Endodermal cell (in vitro differentiated cells): Measurements from ENCODE around the gene NLRP3. TPM values are rescaled to one million over a fixed set of nuclear protein-coding genes. Genes with fewer than 3 reads are reported as not detected.

Experiments used
- DNase-seq: peaks from one replicate; pipeline ENCODE4 v3.0.0-alpha.2; 2017
- H3K27ac ChIP-seq: 2 replicates; pipeline ENCODE4 v1.5.1; 2013; ENCODE audit warnings: mild to moderate bottlenecking, low read depth, low read length, moderate library complexity
- H3K27me3 ChIP-seq: 2 replicates; pipeline ENCODE4 v1.6.1; 2013; ENCODE audit warnings: mild to moderate bottlenecking, low read length, moderate library complexity; ENCODE audit not compliant: insufficient read depth, control insufficient read depth, poor library complexity, severe bottlenecking
- H3K36me3 ChIP-seq: 2 replicates; pipeline ENCODE4 v1.7.0; 2013; ENCODE audit warnings: mild to moderate bottlenecking, low read length, moderate library complexity; ENCODE audit not compliant: control insufficient read depth, insufficient read depth
- H3K4me1 ChIP-seq: one replicate; pipeline ENCODE4 v1.7.0; 2013; ENCODE audit warnings: low read length; ENCODE audit not compliant: control insufficient read depth, insufficient read depth
- H3K4me3 ChIP-seq: 2 replicates; pipeline ENCODE4 v1.5.1; 2013; ENCODE audit warnings: mild to moderate bottlenecking, low read length, moderate library complexity
- H3K9ac ChIP-seq: 2 replicates; pipeline ENCODE4 v1.6.1; 2013; ENCODE audit warnings: mild to moderate bottlenecking, low read length, moderate library complexity; ENCODE audit not compliant: poor library complexity, severe bottlenecking; ENCODE audit errors: extremely low read depth
- H3K9me3 ChIP-seq: 2 replicates; pipeline ENCODE4 v1.6.1; 2013; ENCODE audit warnings: mild to moderate bottlenecking, low read length, moderate library complexity; ENCODE audit not compliant: control insufficient read depth
- H3K27ac Mint-ChIP-seq: 2 replicates; pipeline ENCODE4 v1.8.0; 2020; ENCODE audit warnings: mixed read lengths
- H3K27me3 Mint-ChIP-seq: 2 replicates; pipeline ENCODE4 v1.8.0; 2021; ENCODE audit warnings: mild to moderate bottlenecking, mixed read lengths; ENCODE audit not compliant: insufficient read depth
- H3K36me3 Mint-ChIP-seq: 2 replicates; pipeline ENCODE4 v1.8.0; 2020; ENCODE audit warnings: low read depth, mixed read lengths
- H3K4me1 Mint-ChIP-seq: 2 replicates; pipeline ENCODE4 v1.8.0; 2020; ENCODE audit warnings: mixed read lengths
- H3K4me3 Mint-ChIP-seq: 2 replicates; pipeline ENCODE4 v1.8.0; 2020; ENCODE audit warnings: mild to moderate bottlenecking, moderate library complexity, mixed read lengths
- H3K9me3 Mint-ChIP-seq: 2 replicates; pipeline ENCODE4 v1.8.0; 2020; ENCODE audit warnings: mild to moderate bottlenecking, mixed read lengths
- CTCF ChIP-seq: fragments of 200-600 bp; sonication (generic); conservative IDR thresholded peaks from 2 replicates; pipeline ENCODE4 v1.5.0; 2021; ENCODE audit warnings: antibody characterized with exemption, mild to moderate bottlenecking
- WGBS, 2 experiments: methylation state at CpG; one replicate each; pipeline versions ENCODE4 v1.1.5 to v1.1.7; 2013; ENCODE audit warnings: missing lambda C conversion rate in 2 of 2, mixed read lengths in 1 of 2; ENCODE audit not compliant: insufficient coverage in 1 of 2, insufficient read length in 1 of 2; 5-methylcytosine and 5-hydroxymethylcytosine counted together
- total RNA-seq, 2 donors: library from RNA; stranded (reverse); fragmentation: NEBNext Ultra II Directional in 1 of 2; extraction: Animal tissue kit (Norgen Biotek cat#: 25700) in 1 of 2; gene quantifications; 2 replicates in 1 of 2; 3 replicates in 1 of 2; pipeline ENCODE4 v1.2.1, GENCODE V29; 2021

NLRP3 gene
- total RNA-seq, 2 donors from 2014 or later: 0.09 TPM; not detected in 1

- Mint-ChIP-seq H3K27me3 (no peaks in the 10 kb centered on the region), H3K27ac (no peak overlapping the region), H3K9me3 (peaks cover 5% of the 10 kb centered on the region), H3K36me3 (no peaks in the 10 kb centered on the region), H3K4me1 (peaks cover 3% of the 10 kb centered on the region), H3K4me3 (no peak overlapping the region)
- 54 to 64% methylated on average over 2 to 3 of the region's 3 CpGs for WGBS, 2 experiments
- no peak overlapping the region for H3K9ac ChIP-seq
- H3K36me3 ChIP-seq: no peaks in the 10 kb centered on the region
- no peak overlapping the region for H3K27ac ChIP-seq
- no peak for DNase-seq
- H3K4me3 ChIP-seq: no peak overlapping the region
- H3K27me3 ChIP-seq: no peaks in the 10 kb centered on the region
- peaks cover 15% of the 10 kb centered on the region for H3K9me3 ChIP-seq
- TF ChIP-seq CTCF: peak; percentile 65
- no peaks in the 10 kb centered on the region for H3K4me1 ChIP-seq
These were observed 15.3 kb upstream of the NLRP3 start for GRCh38 chr1:247400685-247401084.

GRCh38 chr1:247401310-247402119 lies 14.5 kb upstream of the NLRP3 start:
- Mint-ChIP-seq H3K27ac (no peak overlapping the region), H3K4me1 (peaks cover 3% of the 10 kb centered on the region)

GRCh38 chr1:247402120-247402675 lies 13.8 kb upstream of the NLRP3 start:
- Histone ChIP-seq H3K4me3 (no peak overlapping the region), H3K9me3 (peaks cover 15% of the 10 kb centered on the region), H3K27ac (no peak overlapping the region), H3K27me3 (no peaks in the 10 kb centered on the region), H3K9ac (no peak overlapping the region), H3K36me3 (no peaks in the 10 kb centered on the region), H3K4me1 (no peaks in the 10 kb centered on the region)
- Mint-ChIP-seq H3K4me3 (no peak overlapping the region), H3K4me1 (peaks cover 3% of the 10 kb centered on the region), H3K27ac (no peak overlapping the region), H3K36me3 (no peaks in the 10 kb centered on the region), H3K27me3 (no peaks in the 10 kb centered on the region), H3K9me3 (peaks cover 5% of the 10 kb centered on the region)
- whole genome bisulfite sequencing, 2 experiments: 85 to 90% methylated on average over 6 to 7 of the region's 7 CpGs
- TF ChIP-seq CTCF: no peak
- DNase-seq: no peak

More at GRCh38 chr1:247401310-247402119, 14.5 kb upstream of the NLRP3 start:
- 94 to 100% methylated on average over 7 to 10 of the region's 10 CpGs for WGBS, 2 experiments
- Histone ChIP-seq H3K9me3 (peaks cover 15% of the 10 kb centered on the region), H3K27ac (no peak overlapping the region), H3K36me3 (no peaks in the 10 kb centered on the region), H3K4me1 (no peaks in the 10 kb centered on the region), H3K27me3 (no peaks in the 10 kb centered on the region), H3K4me3 (no peak overlapping the region), H3K9ac (no peak overlapping the region)
- no peak overlapping the region for H3K4me3 Mint-ChIP-seq
- peaks cover 5% of the 10 kb centered on the region for H3K9me3 Mint-ChIP-seq
- H3K27me3 Mint-ChIP-seq: no peaks in the 10 kb centered on the region
- H3K36me3 Mint-ChIP-seq: no peaks in the 10 kb centered on the region
- no peak for DNase-seq
- TF ChIP-seq CTCF: no peak
